HEK293 (cell line): ENCODE data around the gene PLCB1.

ENCODE experiments used
- CTCF ChIA-PET: fragments of 350-600 bp; formaldehyde crosslinking; extraction: SDS; loops from one replicate; lab custom pipeline; 2021; ENCODE audit warnings: antibody characterized with exemption; lab: Yijun Ruan, JAX
- POLR2A ChIA-PET: fragments of 300-600 bp; formaldehyde crosslinking; extraction: SDS; loops from one replicate; lab custom pipeline; 2020; ENCODE audit warnings: antibody characterized with exemption, inconsistent platforms; lab: Yijun Ruan, JAX
- H3K27ac ChIP-seq: fragments of 200-500 bp; sonication (Bioruptor generic); 2 replicates; pipeline ENCODE4 v1.5.1; 2014; ENCODE audit warnings: low read depth, low read length, control low read depth, inconsistent platforms; ENCODE audit errors: extremely low read depth
- H3K36me3 ChIP-seq, 2 experiments: fragments of 200-500 bp in 1 of 2; sonication (Bioruptor generic) in 1 of 2; 1 replicate in 1 of 2; 2 replicates in 1 of 2; pipeline ENCODE4 v1.5.1; 2014 to 2017; ENCODE audit warnings: inconsistent platforms in 2 of 2, low read length in 2 of 2; ENCODE audit not compliant: control insufficient read depth in 2 of 2, insufficient read depth in 1 of 2
- H3K4me1 ChIP-seq: fragments of 200-500 bp; sonication (Bioruptor generic); 2 replicates; pipeline ENCODE4 v1.5.1; 2014; ENCODE audit warnings: mild to moderate bottlenecking, low read length, inconsistent platforms; ENCODE audit not compliant: control insufficient read depth, insufficient read depth
- H3K4me3 ChIP-seq: 2 replicates; pipeline ENCODE4 v1.5.1; 2011; ENCODE audit warnings: low read depth, mild to moderate bottlenecking, control low read depth, low read length, moderate library complexity
- H3K9me3 ChIP-seq: fragments of 200-500 bp; sonication (Bioruptor generic); 2 replicates; pipeline ENCODE4 v1.5.1; 2014; ENCODE audit warnings: low read depth, low read length, inconsistent platforms; ENCODE audit not compliant: control insufficient read depth, insufficient read depth
- EGR2 ChIP-seq: fragments of 450-650 bp; formaldehyde crosslinking; IDR thresholded peaks from 2 replicates; pipeline ENCODE4 v1.5.1; 2016; ENCODE audit warnings: low read depth, missing biosample characterization, missing genetic modification characterization
- HOXA7 ChIP-seq: sonication (generic); formaldehyde crosslinking; IDR thresholded peaks from 2 replicates; pipeline ENCODE4 v1.8.1; 2022; ENCODE audit warnings: missing genetic modification reagents, borderline replicate concordance
- KLF1 ChIP-seq: fragments of 450-650 bp; formaldehyde crosslinking; IDR thresholded peaks from 2 replicates; pipeline ENCODE4 v1.5.1; 2016; ENCODE audit warnings: missing biosample characterization, missing genetic modification characterization
- PRDM10 ChIP-seq: fragments of 450-650 bp; formaldehyde crosslinking; IDR thresholded peaks from 2 replicates; pipeline ENCODE4 v1.5.1; 2016; ENCODE audit warnings: missing biosample characterization, missing genetic modification characterization
- SP7 ChIP-seq: fragments of 450-650 bp; formaldehyde crosslinking; IDR thresholded peaks from 2 replicates; pipeline ENCODE4 v1.5.1; 2016; ENCODE audit warnings: missing biosample characterization, missing genetic modification characterization
- TCF7L2 ChIP-seq: IDR thresholded peaks from 2 replicates; pipeline ENCODE4 v1.6.1; 2011; ENCODE audit warnings: low read depth, mild to moderate bottlenecking, inconsistent platforms, low read length, moderate library complexity, borderline replicate concordance
- ZNF114 ChIP-seq: fragments of 450-650 bp; formaldehyde crosslinking; IDR thresholded peaks from 2 replicates; pipeline ENCODE4 v1.5.0; 2017; ENCODE audit warnings: missing biosample characterization, missing genetic modification characterization
- ZNF184 ChIP-seq: fragments of 450-650 bp; IDR thresholded peaks from 2 replicates; pipeline ENCODE4 v1.5.1; 2018; ENCODE audit warnings: missing biosample characterization, mild to moderate bottlenecking, missing genetic modification characterization
- ZNF223 ChIP-seq: fragments of 450-650 bp; formaldehyde crosslinking; IDR thresholded peaks from 2 replicates; pipeline ENCODE4 v1.5.1; 2016; ENCODE audit warnings: missing biosample characterization, missing genetic modification characterization
- ZNF302 ChIP-seq: fragments of 450-650 bp; formaldehyde crosslinking; IDR thresholded peaks from 2 replicates; pipeline ENCODE4 v1.5.1; 2016; ENCODE audit warnings: missing biosample characterization, missing genetic modification characterization, low read depth
- ZNF311 ChIP-seq: fragments of 450-650 bp; formaldehyde crosslinking; IDR thresholded peaks from 2 replicates; pipeline ENCODE4 v1.5.1; 2017; ENCODE audit warnings: missing biosample characterization, missing genetic modification characterization, borderline replicate concordance
- ZNF37A ChIP-seq: fragments of 450-650 bp; IDR thresholded peaks from 2 replicates; pipeline ENCODE4 v1.5.1; 2018; ENCODE audit warnings: missing biosample characterization, missing genetic modification characterization
- ZNF423 ChIP-seq: fragments of 450-650 bp; formaldehyde crosslinking; IDR thresholded peaks from 2 replicates; pipeline ENCODE4 v1.5.1; 2016; ENCODE audit warnings: missing biosample characterization, missing genetic modification characterization
- ZNF473 ChIP-seq: fragments of 450-650 bp; formaldehyde crosslinking; IDR thresholded peaks from 2 replicates; pipeline ENCODE4 v1.5.1; 2017; ENCODE audit warnings: missing biosample characterization, missing genetic modification characterization
- ZNF555 ChIP-seq: fragments of 450-650 bp; formaldehyde crosslinking; conservative IDR thresholded peaks from 2 replicates; pipeline ENCODE4 v1.5.1; 2017; ENCODE audit warnings: missing biosample characterization, mild to moderate bottlenecking, missing genetic modification characterization, inconsistent platforms
- ZNF561 ChIP-seq: fragments of 450-650 bp; IDR thresholded peaks from 2 replicates; pipeline ENCODE4 v1.5.1; 2018; ENCODE audit warnings: missing biosample characterization, missing genetic modification characterization, borderline replicate concordance
- ZNF701 ChIP-seq: fragments of 450-650 bp; formaldehyde crosslinking; IDR thresholded peaks from 2 replicates; pipeline ENCODE4 v1.5.1; 2016; ENCODE audit warnings: missing biosample characterization, missing genetic modification characterization
- TF ChIP-seq, protein P1 (sequence below): fragments of 450-650 bp; formaldehyde crosslinking; IDR thresholded peaks from 2 replicates; pipeline ENCODE4 v1.5.1; 2016; ENCODE audit warnings: missing biosample characterization, missing genetic modification characterization
- TF ChIP-seq, protein P2 (sequence below): fragments of 450-650 bp; formaldehyde crosslinking; IDR thresholded peaks from 2 replicates; pipeline ENCODE4 v1.5.1; 2016; ENCODE audit warnings: missing biosample characterization, missing genetic modification characterization
- TF ChIP-seq, protein P3 (sequence below): fragments of 450-650 bp; formaldehyde crosslinking; IDR thresholded peaks from 2 replicates; pipeline ENCODE4 v1.5.0; 2017; ENCODE audit warnings: missing biosample characterization, missing genetic modification characterization, borderline replicate concordance

Gene PLCB1

GRCh38 chr20:8780915-8781314, 648.8 kb downstream of the PLCB1 start:
- ChIA-PET CTCF (interaction anchor here (1.1 to 2.0 kb wide), 2 partner anchors 9 to 11 kb away, joined by 3 to 10 read pairs; no protein-coding TSS in a partner anchor), POLR2A (interaction anchor here (0.6 kb wide), 1 partner anchor 844 kb away, joined by 4 read pairs; no protein-coding TSS in a partner anchor)
- Histone ChIP-seq H3K4me3 (no peak overlapping the region), H3K27ac (no peak overlapping the region), H3K4me1 (no peaks in the 10 kb centered on the region), H3K9me3 (no peaks in the 10 kb centered on the region), H3K36me3 (no peaks in the 10 kb centered on the region)
- TF ChIP-seq ZNF561 (tag by site-specific recombination) = no peak
- TF ChIP-seq ZNF555 (tag by site-specific recombination) = no peak
- TF ChIP-seq, protein P1, sequence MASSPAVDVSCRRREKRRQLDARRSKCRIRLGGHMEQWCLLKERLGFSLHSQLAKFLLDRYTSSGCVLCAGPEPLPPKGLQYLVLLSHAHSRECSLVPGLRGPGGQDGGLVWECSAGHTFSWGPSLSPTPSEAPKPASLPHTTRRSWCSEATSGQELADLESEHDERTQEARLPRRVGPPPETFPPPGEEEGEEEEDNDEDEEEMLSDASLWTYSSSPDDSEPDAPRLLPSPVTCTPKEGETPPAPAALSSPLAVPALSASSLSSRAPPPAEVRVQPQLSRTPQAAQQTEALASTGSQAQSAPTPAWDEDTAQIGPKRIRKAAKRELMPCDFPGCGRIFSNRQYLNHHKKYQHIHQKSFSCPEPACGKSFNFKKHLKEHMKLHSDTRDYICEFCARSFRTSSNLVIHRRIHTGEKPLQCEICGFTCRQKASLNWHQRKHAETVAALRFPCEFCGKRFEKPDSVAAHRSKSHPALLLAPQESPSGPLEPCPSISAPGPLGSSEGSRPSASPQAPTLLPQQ (tag by site-specific recombination) = no peak
- TF ChIP-seq HOXA7 (CRISPR knock-in tag) = no peak
- TF ChIP-seq ZNF311 = no peak
- TF ChIP-seq SP7 (tag by site-specific recombination) = no peak
- no peak for TF ChIP-seq ZNF184

DNA sequence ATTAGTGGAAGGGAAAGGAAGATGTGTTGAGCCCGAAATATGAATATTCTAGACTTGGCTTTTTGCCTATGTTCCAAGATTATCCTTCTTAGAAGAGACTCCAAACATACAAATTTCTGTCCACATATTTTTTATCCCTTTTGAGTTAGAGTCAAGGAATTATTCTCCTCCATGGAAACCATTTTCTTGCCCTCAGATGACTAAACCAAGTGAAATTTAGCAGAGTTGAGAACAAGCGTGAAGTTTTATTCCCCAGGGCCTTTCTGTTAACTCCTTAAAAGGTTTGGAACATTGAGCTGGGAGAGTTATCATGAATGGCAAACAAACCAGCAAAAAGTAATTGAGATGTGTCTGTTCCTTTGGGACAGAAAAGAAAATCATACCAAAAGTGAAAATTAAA, 650.7 kb downstream of the PLCB1 start:
- CTCF ChIA-PET = interaction anchor here (0.7 kb wide), 1 partner anchor 23 kb away, joined by 3 read pairs; no protein-coding TSS in a partner anchor
- no peaks in the 10 kb centered on the region for H3K4me1 ChIP-seq
- POLR2A ChIA-PET = no interaction called here

More for the DNA sequence above, 650.7 kb downstream of the PLCB1 start:
- Histone ChIP-seq H3K4me3 (no peak overlapping the region), H3K36me3 (no peaks in the 10 kb centered on the region)
- TF ChIP-seq ZNF561 (tag by site-specific recombination) (no peak), EGR2 (tag by site-specific recombination) (no peak), TCF7L2 (no peak), ZNF37A (tag by site-specific recombination) (no peak), ZNF302 (tag by site-specific recombination) (no peak), PRDM10 (tag by site-specific recombination) (no peak), ZNF701 (tag by site-specific recombination) (no peak), ZNF473 (tag by site-specific recombination) (no peak), KLF1 (tag by site-specific recombination) (no peak), ZNF223 (tag by site-specific recombination) (no peak), ZNF114 (tag by site-specific recombination) (no peak), ZNF423 (tag by site-specific recombination) (no peak)
- TF ChIP-seq, protein P2, sequence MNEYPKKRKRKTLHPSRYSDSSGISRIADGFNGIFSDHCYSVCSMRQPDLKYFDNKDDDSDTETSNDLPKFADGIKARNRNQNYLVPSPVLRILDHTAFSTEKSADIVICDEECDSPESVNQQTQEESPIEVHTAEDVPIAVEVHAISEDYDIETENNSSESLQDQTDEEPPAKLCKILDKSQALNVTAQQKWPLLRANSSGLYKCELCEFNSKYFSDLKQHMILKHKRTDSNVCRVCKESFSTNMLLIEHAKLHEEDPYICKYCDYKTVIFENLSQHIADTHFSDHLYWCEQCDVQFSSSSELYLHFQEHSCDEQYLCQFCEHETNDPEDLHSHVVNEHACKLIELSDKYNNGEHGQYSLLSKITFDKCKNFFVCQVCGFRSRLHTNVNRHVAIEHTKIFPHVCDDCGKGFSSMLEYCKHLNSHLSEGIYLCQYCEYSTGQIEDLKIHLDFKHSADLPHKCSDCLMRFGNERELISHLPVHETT (tag by site-specific recombination) = no peak
- TF ChIP-seq, protein P3, sequence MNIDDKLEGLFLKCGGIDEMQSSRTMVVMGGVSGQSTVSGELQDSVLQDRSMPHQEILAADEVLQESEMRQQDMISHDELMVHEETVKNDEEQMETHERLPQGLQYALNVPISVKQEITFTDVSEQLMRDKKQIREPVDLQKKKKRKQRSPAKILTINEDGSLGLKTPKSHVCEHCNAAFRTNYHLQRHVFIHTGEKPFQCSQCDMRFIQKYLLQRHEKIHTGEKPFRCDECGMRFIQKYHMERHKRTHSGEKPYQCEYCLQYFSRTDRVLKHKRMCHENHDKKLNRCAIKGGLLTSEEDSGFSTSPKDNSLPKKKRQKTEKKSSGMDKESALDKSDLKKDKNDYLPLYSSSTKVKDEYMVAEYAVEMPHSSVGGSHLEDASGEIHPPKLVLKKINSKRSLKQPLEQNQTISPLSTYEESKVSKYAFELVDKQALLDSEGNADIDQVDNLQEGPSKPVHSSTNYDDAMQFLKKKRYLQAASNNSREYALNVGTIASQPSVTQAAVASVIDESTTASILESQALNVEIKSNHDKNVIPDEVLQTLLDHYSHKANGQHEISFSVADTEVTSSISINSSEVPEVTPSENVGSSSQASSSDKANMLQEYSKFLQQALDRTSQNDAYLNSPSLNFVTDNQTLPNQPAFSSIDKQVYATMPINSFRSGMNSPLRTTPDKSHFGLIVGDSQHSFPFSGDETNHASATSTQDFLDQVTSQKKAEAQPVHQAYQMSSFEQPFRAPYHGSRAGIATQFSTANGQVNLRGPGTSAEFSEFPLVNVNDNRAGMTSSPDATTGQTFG (tag by site-specific recombination) = no peak
- TF ChIP-seq, all 188 proteins: peak for 0
- Histone ChIP-seq H3K27ac (no peak overlapping the region), H3K9me3 (no peaks in the 10 kb centered on the region)
